Activated naive CD4-positive, alpha-beta T cell treated with anti-CD3 and anti-CD28 coated beads, Interleukin-2, amount 50 U/mL, for 72 hours (primary cell): ENCODE results near the gene L2HGDH. TPM values are rescaled to one million over a fixed set of nuclear protein-coding genes. Genes with fewer than 3 reads are reported as not detected.
"Not testable (repeated sequence)": the region's sequence is repeated elsewhere in the genome, so short reads cannot be mapped to it uniquely, and the experiment has no call there.

ENCODE experiments used
- ATAC-seq, 2 donors: fragments of 150-1000 bp; cut with Tn5 transposase; 2 replicates each; pipeline ENCODE4 v1.10.0; 2021; ENCODE audit warnings: mild to moderate bottlenecking in 2 of 2, moderate library complexity in 2 of 2
- DNase-seq, 2 donors: peaks; one replicate each; pipeline ENCODE4 v3.0.0; 2021 to 2022; ENCODE audit warnings: low spot score in 2 of 2
- H3K27ac Mint-ChIP-seq, 2 donors: one replicate each; pipeline ENCODE4 v1.8.0; 2022; ENCODE audit warnings: mild to moderate bottlenecking in 2 of 2, mixed read lengths in 2 of 2
- H3K36me3 Mint-ChIP-seq, 2 donors: one replicate each; pipeline ENCODE4 v1.8.0; 2022; ENCODE audit warnings: mixed read lengths in 2 of 2
- H3K9me3 Mint-ChIP-seq, 2 donors: one replicate each; pipeline ENCODE4 v1.8.0; 2022; ENCODE audit warnings: mixed read lengths in 2 of 2
- total RNA-seq, 2 donors: library from RNA; stranded (reverse); gene quantifications; one replicate each; pipeline ENCODE4 v1.2.3, GENCODE V29; 2022

Gene L2HGDH
- 10 to 100 TPM; 17.3 to 20.7 TPM for total RNA-seq

DNA sequence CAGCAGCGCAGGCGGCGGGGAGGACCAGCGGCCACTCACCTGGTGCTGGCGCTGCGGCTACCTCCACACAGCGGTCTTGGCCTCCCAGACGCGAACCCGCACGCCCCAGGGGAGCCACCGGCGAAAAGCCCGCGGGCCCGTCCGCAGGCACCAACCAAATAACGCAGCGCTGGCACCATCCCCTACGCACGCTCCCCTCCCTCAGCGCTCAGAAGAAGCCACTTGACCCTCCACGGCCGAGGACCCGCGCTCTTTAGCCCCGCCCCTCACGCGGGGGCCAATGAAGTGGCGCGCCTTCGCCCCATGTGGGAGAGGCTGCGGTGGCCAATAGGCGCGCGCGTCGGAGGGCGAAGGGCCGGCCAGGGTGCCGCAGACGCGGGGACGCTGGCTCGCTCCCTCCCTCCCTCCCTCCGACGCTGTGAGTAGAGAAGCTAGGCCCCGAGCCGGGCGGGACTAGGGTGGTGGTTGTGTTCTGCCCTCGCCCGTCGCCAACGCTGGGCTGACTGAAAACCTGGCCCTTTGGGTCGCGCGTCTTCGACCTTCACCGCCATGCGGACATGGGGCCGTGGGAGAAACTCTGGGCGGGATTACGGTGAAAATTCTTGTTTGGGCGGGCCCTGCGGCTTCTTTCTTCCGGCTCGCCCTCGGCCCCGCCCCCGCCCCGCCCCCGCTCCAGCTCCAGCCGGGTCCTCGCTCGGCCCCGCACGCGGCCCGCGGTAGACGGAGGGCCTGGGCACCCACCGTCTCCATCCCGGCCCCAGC, at the start of gene L2HGDH, which contains the start of gene DMAC2L:
TSS of gene L2HGDH (minus strand) at position 258 of the 762 bp plus-strand sequence. CDS start at position 179, 79 bp downstream.
TSS of gene DMAC2L (plus strand) at position 353 of the 762 bp plus-strand sequence. CDS start 9,164 bp downstream, outside the sequence.
- DNase-seq (peak; percentile 91 to 94), ATAC-seq (peak; percentile 93)
- Mint-ChIP-seq H3K9me3 (peaks cover 0 to 5% of the 10 kb centered on the region in 2 donors), H3K36me3 (peaks cover 17 to 23% of the 10 kb centered on the region in 2 donors), H3K27ac (peak within 1 kb of the TSS; percentile 93 to 97)

GRCh38 chr14:50360851-50361250, 48.8 kb upstream of the L2HGDH start:
- Mint-ChIP-seq H3K27ac (no peak overlapping the region), H3K36me3 (peaks cover 10 to 15% of the 10 kb centered on the region in 2 donors), H3K9me3 (peaks cover 0 to 4% of the 10 kb centered on the region in 2 donors)
- ATAC-seq (no peak), DNase-seq (no peak)

GRCh38 chr14:50360093-50360492, 48.1 kb upstream of the L2HGDH start:
- no peak overlapping the region for H3K27ac Mint-ChIP-seq
- H3K36me3 Mint-ChIP-seq, result peaks cover 10 to 15% of the 10 kb centered on the region in 2 donors
- H3K9me3 Mint-ChIP-seq, result peaks cover 0 to 4% of the 10 kb centered on the region in 2 donors
- DNase-seq (no peak), ATAC-seq (no peak)

DNA sequence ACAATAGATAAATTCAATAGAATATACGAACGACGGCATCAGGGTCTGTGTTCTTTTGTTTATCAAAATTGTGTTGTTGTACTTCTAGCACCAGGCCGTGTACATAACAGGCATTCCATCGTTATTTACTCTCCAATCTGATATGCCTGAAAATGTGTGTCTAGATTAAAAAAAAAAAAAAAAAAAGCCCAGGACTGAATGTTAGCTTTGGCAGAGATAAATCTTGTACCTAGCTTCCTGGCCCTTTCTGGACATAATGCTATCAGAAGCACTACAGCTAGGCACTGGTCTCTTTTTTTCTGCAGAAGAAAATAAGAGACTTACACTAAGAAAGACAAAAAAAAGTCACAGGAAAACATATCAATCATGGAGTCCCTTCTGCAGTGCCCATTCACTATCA, 47.6 kb upstream of the L2HGDH start:
- peaks cover 10 to 15% of the 10 kb centered on the region in 2 donors for H3K36me3 Mint-ChIP-seq
- ATAC-seq, result no peak
- no peak overlapping the region for H3K27ac Mint-ChIP-seq
- DNase-seq, result no peak
- H3K9me3 Mint-ChIP-seq, result peaks cover 0 to 4% of the 10 kb centered on the region in 2 donors

- Mint-ChIP-seq H3K9me3 (peaks cover 0 to 4% of the 10 kb centered on the region in 2 donors), H3K27ac (no peak overlapping the region), H3K36me3 (peaks cover 6 to 7% of the 10 kb centered on the region in 2 donors)
- DNase-seq, result no peak
- no peak for ATAC-seq
Observed at GRCh38 chr14:50357753-50358395, 45.8 kb upstream of the L2HGDH start.

DNA sequence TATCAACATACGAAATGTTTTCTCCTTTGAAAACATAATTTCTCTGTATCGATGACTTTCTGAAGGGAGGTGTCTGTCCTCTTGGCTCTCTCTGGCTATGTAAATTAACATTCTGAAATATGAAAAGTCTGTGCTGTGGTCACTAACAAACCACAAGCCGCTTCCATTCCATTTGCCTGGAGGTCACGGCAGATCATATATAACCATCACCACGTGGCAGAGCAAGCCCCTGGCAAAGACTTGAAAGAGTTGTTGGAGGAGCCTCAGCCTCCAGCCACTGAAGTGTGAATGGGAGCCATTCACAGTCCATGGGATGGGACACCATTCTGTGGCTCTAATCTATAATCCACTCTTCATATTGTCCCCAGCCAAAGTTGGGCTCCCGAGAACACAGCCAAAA, 45.1 kb upstream of the L2HGDH start:
- Mint-ChIP-seq H3K9me3 (no peaks in the 10 kb centered on the region), H3K36me3 (no peaks in the 10 kb centered on the region), H3K27ac (no peak overlapping the region)
- ATAC-seq (no peak), DNase-seq (no peak)

DNA sequence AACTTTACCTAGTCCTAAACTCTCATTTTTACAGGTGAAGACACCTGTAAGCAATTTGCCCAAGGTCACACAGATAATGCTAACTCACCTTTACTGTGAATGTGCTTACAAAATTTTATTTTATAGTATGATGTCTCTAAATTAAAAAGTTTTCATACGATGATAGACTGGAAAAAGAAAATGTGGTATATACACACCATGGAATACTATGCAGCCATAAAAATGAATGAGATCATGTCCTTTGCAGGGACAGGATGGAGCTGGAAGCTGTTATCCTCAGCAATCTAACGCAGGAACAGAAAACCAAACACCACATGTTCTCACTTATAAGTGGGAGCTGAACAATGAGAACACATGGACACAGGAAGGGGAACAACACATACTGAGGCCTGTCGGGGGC, 44.3 kb upstream of the L2HGDH start:
- not testable (repeated sequence) for H3K27ac Mint-ChIP-seq, H3K36me3 Mint-ChIP-seq, ATAC-seq, DNase-seq, H3K9me3 Mint-ChIP-seq

GRCh38 chr14:50355692-50356091, 43.7 kb upstream of the L2HGDH start:
- DNase-seq (no peak), ATAC-seq (peak in 1 of 2 donors; percentile 43)
- H3K27ac Mint-ChIP-seq, result no peak overlapping the region
- H3K36me3 Mint-ChIP-seq, result no peaks in the 10 kb centered on the region
- no peaks in the 10 kb centered on the region for H3K9me3 Mint-ChIP-seq

DNA sequence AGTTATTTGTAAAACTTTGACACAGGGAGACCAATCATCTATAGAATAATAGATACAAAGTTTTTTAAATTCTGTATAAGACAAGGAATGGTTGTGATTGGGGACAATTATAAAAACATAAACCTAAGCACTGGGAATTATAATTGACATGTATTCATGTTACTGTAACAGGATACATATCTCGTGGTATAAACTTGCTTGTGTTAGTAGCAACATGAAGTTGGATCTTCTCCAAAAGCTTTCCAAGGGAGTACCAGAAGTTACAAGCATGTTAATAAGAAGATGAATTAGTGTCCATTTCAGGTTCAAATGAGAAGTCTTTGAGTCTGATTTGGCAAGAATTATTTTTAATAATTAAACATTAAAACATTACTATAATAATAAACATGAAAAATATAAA, 42.5 kb upstream of the L2HGDH start:
- DNase-seq (no peak), ATAC-seq (no peak)
- Mint-ChIP-seq H3K36me3 (no peaks in the 10 kb centered on the region), H3K9me3 (no peaks in the 10 kb centered on the region), H3K27ac (no peak overlapping the region)

- no peak overlapping the region for H3K27ac Mint-ChIP-seq
- H3K36me3 Mint-ChIP-seq, result no peaks in the 10 kb centered on the region
- ATAC-seq, result no peak
- H3K9me3 Mint-ChIP-seq, result no peaks in the 10 kb centered on the region
- no peak for DNase-seq
Observed at GRCh38 chr14:50353126-50353525, 41.1 kb upstream of the L2HGDH start.

GRCh38 chr14:50352584-50352983, 40.6 kb upstream of the L2HGDH start:
- no peak for DNase-seq
- H3K27ac Mint-ChIP-seq, result no peak overlapping the region
- no peaks in the 10 kb centered on the region for H3K36me3 Mint-ChIP-seq
- no peaks in the 10 kb centered on the region for H3K9me3 Mint-ChIP-seq
- no peak for ATAC-seq

- H3K9me3 Mint-ChIP-seq, result no peaks in the 10 kb centered on the region
- no peak overlapping the region for H3K27ac Mint-ChIP-seq
- no peaks in the 10 kb centered on the region for H3K36me3 Mint-ChIP-seq
- DNase-seq (no peak), ATAC-seq (no peak)
Observed at GRCh38 chr14:50350975-50351374, 38.9 kb upstream of the L2HGDH start.

DNA sequence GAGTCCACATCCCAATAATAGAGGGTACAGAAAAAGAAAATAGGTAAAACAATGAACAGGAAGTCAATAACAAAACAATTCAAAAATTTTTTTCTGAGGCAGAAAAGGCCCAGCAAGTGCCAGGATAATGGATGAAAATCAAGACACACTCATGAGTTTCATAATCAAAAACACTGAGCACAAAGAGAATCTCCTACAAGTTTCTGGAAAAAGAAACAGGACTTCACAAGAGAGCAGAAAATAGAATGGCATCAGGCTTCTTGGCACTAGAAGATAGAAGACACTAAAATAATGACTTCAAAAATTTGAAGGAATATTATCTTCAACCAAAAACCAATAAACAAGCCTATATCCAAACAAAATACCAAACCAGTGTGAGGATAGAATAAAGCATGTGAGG, 36.9 kb upstream of the L2HGDH start:
- H3K36me3 Mint-ChIP-seq, result no peaks in the 10 kb centered on the region
- no peak for ATAC-seq
- no peaks in the 10 kb centered on the region for H3K9me3 Mint-ChIP-seq

DNA sequence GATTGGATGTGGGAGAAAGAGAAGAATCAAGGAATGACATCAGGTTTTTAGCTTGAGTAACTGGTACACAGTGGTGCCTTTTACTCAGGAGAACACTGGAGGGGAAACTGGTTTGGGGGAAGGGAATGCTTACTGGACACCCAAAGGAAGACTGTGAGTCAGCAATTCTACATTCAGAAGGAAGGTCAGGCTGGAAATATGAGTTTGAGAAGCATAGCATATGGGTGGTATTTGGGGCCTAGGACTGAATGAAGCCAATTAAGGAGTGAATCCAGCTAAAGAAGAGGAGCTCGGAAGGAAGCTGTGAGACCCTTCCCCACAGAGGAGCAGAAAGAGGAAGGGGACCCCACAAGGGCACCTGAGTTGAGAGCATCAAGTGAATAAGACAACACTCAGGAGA, 35.5 kb upstream of the L2HGDH start:
- H3K9me3 Mint-ChIP-seq, result no peaks in the 10 kb centered on the region
- H3K27ac Mint-ChIP-seq, result peak overlapping the region in 1 of 2 donors; percentile 60
- no peak for ATAC-seq
- no peaks in the 10 kb centered on the region for H3K36me3 Mint-ChIP-seq
- no peak for DNase-seq

More for the DNA sequence above, 36.9 kb upstream of the L2HGDH start:
- DNase-seq, result no peak
- no peak overlapping the region for H3K27ac Mint-ChIP-seq

GRCh38 chr14:50345846-50346422, 33.9 kb upstream of the L2HGDH start:
- H3K9me3 Mint-ChIP-seq, result no peaks in the 10 kb centered on the region
- no peaks in the 10 kb centered on the region for H3K36me3 Mint-ChIP-seq
- H3K27ac Mint-ChIP-seq, result no peak overlapping the region
- DNase-seq (no peak), ATAC-seq (no peak)

- no peak for ATAC-seq
- peak overlapping the region in 1 of 2 donors; percentile 36 for H3K27ac Mint-ChIP-seq
- DNase-seq, result no peak
- H3K9me3 Mint-ChIP-seq, result no peaks in the 10 kb centered on the region
- H3K36me3 Mint-ChIP-seq, result no peaks in the 10 kb centered on the region
Observed at GRCh38 chr14:50344876-50345563, 33.0 kb upstream of the L2HGDH start.
